Upper lobe of left lung (tissue), 4 donors: ENCODE measurements around the gene TEDC2.

ENCODE experiments used
- CTCF ChIP-seq, 6 experiments: fragments of 450-650 bp in 4 of 6; fragments of 200-600 bp in 2 of 6; sonication (generic) in 2 of 6; IDR thresholded peaks; one replicate each; pipeline ENCODE4 v1.5.1; 2016 to 2019; ENCODE audit warnings: antibody characterized with exemption in 6 of 6
- EP300 ChIP-seq, 4 donors: sonication (generic); formaldehyde crosslinking; IDR thresholded peaks; one replicate each; pipeline ENCODE4 v1.5.1; 2017; ENCODE audit warnings: antibody characterized with exemption in 4 of 4, control low read depth in 2 of 4
- POLR2A ChIP-seq, 4 donors: fragments of 450-650 bp; IDR thresholded peaks; one replicate each; pipeline ENCODE4 v1.5.1; 2016 to 2017; ENCODE audit warnings: antibody characterized with exemption in 4 of 4, mild to moderate bottlenecking in 2 of 4
- POLR2AphosphoS5 ChIP-seq, 2 donors: sonication (generic); formaldehyde crosslinking; IDR thresholded peaks; one replicate each; pipeline ENCODE4 v1.5.1; 2017; ENCODE audit warnings: antibody characterized with exemption in 2 of 2

- TF ChIP-seq CTCF (IDR thresholded peaks at IDR 0.05) (no peak), POLR2A (IDR thresholded peaks at IDR 0.05) (no peak), EP300 (IDR thresholded peaks at IDR 0.05) (no peak), POLR2AphosphoS5 (IDR thresholded peaks at IDR 0.05) (no peak)
Measured at GRCh38 chr16:2451851-2452320, 8.0 kb upstream of the TEDC2 start.
